Measurements from ENCODE around the gene FCMR.
"Not testable (repeated sequence)": the region's sequence is repeated elsewhere in the genome, so short reads cannot be mapped to it uniquely, and the experiment has no call there.

FCMR gene

DNA sequence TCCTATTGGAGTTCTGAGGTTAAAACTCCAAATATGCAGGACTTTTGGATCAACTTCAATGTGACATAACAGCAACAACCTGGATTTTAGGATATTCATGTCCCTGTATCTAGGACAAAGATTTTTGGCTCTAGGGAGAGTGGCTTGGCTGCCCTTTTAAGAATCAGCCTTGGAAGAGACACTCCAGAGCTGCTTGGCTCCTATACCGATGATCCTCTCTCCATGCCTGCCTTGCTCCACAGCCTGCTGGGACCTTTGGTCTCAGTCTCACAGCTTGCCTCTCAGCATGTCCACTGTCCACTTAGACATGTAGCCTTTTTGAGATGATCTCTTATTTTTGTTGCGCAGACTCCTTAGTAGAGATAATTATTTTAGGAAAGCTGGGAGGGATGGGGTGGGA is 4.5 kb upstream of the FCMR start:
- no peak for DNase-seq
- in situ Hi-C loops (cut with MboI; ENCODE audit: low pct_unique_long_range_greater_than_20kb, low sequenced_read_pairs): no loop called here

DNA sequence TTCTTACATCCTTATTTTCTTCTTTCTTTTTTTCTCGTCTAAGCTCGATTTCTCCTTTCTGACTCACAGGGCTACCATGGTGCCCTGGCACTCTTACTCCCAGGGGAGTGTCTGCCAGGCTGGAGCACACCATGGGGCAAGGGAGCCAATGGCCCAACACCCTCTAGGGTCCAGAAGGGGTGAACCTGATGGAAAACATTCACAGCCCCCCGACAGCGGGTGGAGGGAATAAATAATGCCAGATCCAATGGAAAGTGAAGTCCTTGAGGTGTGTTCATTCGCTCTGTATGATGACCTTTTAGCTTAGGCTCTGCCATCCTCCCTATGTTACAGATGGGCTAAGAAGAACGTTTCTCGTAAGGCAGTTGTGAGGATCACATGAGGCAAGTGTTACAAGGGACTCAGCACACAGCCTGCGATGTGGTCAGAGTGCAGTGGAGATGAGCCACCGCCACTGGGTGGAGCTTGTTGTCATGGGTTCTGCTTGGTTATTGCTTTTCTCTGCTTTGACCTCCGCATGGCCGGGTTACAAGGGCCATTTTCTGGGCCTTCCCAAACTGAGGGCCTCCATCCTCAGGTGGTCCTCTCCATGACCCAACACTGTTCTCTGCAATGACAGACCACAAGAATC is 3.5 kb upstream of the FCMR start:
- peak; percentile 53 for DNase-seq
- in situ Hi-C loops (cut with MboI; ENCODE audit: low pct_unique_long_range_greater_than_20kb, low sequenced_read_pairs): no loop called here

DNA sequence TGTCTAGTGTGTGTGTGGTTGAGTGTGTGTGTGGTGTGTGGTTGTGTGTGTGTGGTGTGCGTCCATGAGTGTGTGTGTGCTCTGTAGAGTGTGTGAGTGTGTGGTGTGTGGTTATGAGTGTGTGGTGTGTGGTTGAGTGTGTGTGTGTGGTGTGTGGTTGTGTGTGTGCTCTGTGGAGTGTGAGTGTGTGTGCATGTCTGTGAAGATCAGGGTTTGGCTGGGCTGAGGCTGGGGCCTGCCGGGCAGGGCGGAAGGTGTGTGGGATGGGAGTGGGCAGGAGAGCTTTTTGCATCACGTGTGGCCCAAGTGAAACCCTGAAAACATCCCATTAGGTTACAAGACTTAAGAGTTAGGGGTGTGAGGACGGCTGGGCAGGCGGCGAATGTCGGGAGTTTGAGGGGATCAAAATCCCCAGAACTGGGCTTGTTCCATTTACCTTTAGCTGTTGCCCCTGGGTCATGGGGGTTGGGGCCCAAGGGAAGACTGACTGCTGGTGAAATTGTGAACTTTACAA is 2.9 kb upstream of the FCMR start:
- DNase-seq: no peak
- in situ Hi-C loops (cut with MboI; ENCODE audit: low pct_unique_long_range_greater_than_20kb, low sequenced_read_pairs): loop anchor here (25.0 kb wide), 1 partner anchor 187 kb away; no protein-coding TSS in a partner anchor

DNA sequence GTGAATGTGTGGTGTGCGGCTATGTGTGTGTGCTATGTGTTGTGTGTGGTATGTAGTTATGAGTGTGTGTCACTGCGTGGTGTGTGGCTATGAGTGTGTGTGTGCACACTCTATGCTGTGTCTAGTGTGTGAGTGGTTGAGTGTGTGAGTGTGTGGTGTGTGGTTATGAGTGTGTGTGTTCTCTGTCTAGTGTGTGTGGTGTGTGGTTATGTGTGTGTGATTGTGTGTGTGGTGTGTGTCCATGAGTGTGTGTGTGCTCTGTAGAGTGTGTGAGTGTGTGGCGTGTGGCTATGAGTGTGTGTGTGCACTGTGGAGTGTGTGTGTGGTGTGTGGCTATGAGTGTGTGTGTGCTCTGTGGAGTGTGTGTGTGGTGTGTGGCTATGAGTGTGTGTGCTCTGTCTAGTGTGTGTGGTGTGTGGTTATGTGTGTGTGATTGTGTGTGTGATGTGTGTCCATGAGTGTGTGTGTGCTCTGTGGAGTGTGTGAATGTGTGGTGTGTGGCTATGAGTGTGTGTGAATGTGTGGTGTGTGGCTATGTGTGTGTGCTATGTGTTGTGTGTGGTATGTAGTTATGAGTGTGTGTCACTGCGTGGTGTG is 2.3 kb upstream of the FCMR start:
- in situ Hi-C loops (cut with MboI; ENCODE audit: low pct_unique_long_range_greater_than_20kb, low sequenced_read_pairs): loop anchor here (25.0 kb wide), 1 partner anchor 187 kb away; no protein-coding TSS in a partner anchor

GRCh38 chr1:206923009-206923960 is 1.5 kb upstream of the FCMR start:
- DNase-seq: peak; percentile 76
- in situ Hi-C loops (cut with MboI; ENCODE audit: low pct_unique_long_range_greater_than_20kb, low sequenced_read_pairs): loop anchor here (25.0 kb wide), 1 partner anchor 186 kb away; no protein-coding TSS in a partner anchor

More for the DNA sequence above, 2.3 kb upstream of the FCMR start:
- DNase-seq: not testable (repeated sequence)

GRCh38 chr1:206922524-206922923 is 783 bp upstream of the FCMR start:
- in situ Hi-C loops (cut with MboI; ENCODE audit: low pct_unique_long_range_greater_than_20kb, low sequenced_read_pairs): loop anchor here (25.0 kb wide), 1 partner anchor 185 kb away; no protein-coding TSS in a partner anchor
- DNase-seq: no peak

GRCh38 chr1:206918076-206918475 is 3.7 kb downstream of the FCMR start:
- DNase-seq: no peak
- in situ Hi-C loops (cut with MboI; ENCODE audit: low pct_unique_long_range_greater_than_20kb, low sequenced_read_pairs): loop anchor here (25.0 kb wide), 1 partner anchor 181 kb away; no protein-coding TSS in a partner anchor

- no peak for DNase-seq
- in situ Hi-C loops (cut with MboI; ENCODE audit: low pct_unique_long_range_greater_than_20kb, low sequenced_read_pairs): loop anchor here (25.0 kb wide), 1 partner anchor 179 kb away; no protein-coding TSS in a partner anchor
These were observed 5.6 kb downstream of the FCMR start for GRCh38 chr1:206916000-206916709.

GRCh38 chr1:206915030-206915735 is 6.6 kb downstream of the FCMR start:
- DNase-seq: no peak

DNA sequence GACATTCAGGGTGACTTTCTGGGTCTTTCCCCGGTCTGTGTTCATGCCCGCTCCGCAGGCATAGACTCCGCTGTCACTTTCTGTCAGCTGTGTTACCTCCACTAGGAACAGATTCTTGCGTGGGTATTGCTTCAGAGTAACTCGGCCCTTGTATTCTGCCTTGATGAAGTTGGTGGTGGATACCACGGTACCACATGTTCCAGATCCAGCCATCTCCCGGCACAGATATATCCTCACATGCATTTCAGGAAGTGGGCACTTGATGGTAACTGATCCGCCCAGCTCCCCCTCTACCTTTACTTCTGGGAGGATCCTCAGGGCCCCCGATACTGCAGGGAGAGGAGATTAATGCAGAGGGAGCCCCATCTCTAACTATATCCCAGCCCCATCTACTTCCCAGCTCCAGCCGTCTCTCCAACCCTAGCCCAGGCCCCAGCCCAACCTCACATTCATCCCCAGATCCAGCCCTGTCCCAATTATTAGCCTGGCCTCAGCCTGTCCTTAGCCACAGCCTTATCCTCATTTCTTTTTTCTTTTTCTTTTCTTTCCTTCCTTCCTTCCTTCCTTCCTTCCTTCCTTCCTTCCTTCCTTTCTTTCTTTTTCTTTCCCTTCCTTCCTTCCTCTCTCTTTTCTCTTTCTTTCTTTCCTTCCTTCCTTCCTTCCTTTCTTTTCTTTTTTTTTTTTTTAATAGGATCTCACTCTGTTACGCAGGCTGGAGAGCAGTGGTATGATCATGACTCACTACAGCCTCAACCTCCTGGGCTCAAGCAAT is 7.8 kb downstream of the FCMR start:
- in situ Hi-C loops (cut with MboI; ENCODE audit: low pct_unique_long_range_greater_than_20kb, low sequenced_read_pairs): loop anchor here (25.0 kb wide), 1 partner anchor 177 kb away; no protein-coding TSS in a partner anchor
- no peak for DNase-seq

More at GRCh38 chr1:206915030-206915735, 6.6 kb downstream of the FCMR start:
- in situ Hi-C loops (cut with MboI; ENCODE audit: low pct_unique_long_range_greater_than_20kb, low sequenced_read_pairs): loop anchor here (25.0 kb wide), 1 partner anchor 178 kb away; no protein-coding TSS in a partner anchor

DNA sequence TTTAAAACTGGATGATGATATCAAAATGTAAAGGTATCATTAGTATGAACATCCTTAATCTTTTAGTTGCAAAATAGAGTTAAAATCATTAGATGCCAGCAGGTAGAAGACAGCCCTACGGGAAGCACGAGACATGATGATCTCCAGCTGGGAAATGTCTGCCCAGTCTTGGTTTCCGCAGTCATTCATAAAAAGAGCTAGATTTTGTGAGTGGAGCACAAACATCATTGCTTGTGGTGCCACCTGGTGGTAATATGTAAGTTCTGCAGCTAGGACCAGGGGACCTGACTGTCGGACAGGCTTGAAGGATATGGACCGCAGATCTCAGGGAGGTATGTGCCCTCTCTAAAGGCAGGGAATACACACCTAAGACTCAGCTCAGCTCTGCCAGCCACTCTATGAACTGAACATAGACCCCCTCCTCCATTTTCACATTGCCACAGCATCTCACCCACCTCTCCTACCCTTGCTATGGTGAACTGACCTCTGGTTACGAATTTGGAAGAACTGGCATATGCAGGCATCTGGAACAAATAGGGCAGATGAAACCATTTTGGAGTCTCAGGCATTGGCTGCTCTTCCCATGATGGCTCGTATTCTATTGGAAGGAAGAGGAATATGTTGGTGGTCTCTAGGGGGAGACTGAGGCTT is 9.2 kb downstream of the FCMR start:
- DNase-seq: peak; percentile 78

DNA sequence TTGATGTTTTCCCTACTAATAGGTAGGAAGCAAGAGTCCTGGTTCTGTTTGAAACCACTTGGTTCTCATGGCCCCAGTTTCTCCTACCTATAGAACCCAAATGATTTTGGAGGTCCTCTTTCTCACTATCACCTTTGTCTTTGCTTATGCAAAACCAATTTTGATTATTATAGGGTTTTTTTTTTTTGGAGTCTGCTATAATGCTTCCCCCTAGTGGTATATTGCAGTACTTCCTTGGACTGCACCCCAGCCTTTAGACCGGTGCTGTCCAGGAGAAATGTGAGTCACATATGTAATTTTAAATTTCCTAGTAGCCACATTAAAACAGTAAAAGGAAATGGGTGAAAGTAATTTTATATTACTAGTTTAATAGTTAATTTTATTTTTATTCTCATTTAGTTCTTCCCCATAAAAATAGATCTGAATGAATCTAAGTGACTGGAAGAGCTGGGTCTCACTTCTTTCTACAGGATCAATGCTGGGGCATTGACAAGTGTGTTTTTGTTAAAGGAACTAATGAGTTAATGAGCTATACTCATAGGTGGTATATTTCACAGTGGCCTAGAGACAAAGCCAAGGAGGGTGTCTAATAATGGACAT is 10.6 kb downstream of the FCMR start:
- in situ Hi-C loops (cut with MboI; ENCODE audit: low pct_unique_long_range_greater_than_20kb, low sequenced_read_pairs): loop anchor here (25.0 kb wide), 1 partner anchor 174 kb away; no protein-coding TSS in a partner anchor

More for the DNA sequence above, 9.2 kb downstream of the FCMR start:
- in situ Hi-C loops (cut with MboI; ENCODE audit: low pct_unique_long_range_greater_than_20kb, low sequenced_read_pairs): loop anchor here (25.0 kb wide), 1 partner anchor 175 kb away; no protein-coding TSS in a partner anchor

GRCh38 chr1:206909883-206910318 is 11.8 kb downstream of the FCMR start:
- in situ Hi-C loops (cut with MboI; ENCODE audit: low pct_unique_long_range_greater_than_20kb, low sequenced_read_pairs): loop anchor here (25.0 kb wide), 1 partner anchor 173 kb away; no protein-coding TSS in a partner anchor
- no peak for DNase-seq

More for the DNA sequence above, 10.6 kb downstream of the FCMR start:
- DNase-seq: peak; percentile 80

- DNase-seq: no peak
- in situ Hi-C loops (cut with MboI; ENCODE audit: low pct_unique_long_range_greater_than_20kb, low sequenced_read_pairs): loop anchor here (25.0 kb wide), 1 partner anchor 172 kb away; no protein-coding TSS in a partner anchor
These were observed 12.4 kb downstream of the FCMR start for GRCh38 chr1:206909161-206909882.

DNA sequence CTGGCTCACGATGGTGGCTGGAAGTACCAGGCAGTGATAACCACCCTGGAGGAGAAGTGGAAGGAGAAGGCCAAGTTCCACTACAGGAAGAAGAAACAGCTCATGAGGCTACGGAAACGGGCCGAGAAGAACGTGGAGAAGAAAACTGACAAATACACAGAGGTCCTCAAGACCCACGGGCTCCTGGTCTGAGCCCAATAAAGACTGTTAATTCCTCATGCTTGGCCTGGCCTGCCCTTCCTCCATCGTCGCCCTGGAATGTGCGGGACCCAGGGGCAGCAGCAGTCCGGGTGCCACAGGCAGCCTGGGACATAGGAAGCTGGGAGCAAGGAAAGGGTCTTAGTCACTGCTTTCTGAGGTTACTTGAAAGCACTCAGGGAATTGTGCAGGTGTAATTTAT is 13.7 kb downstream of the FCMR start:
- no peak for DNase-seq

More for the DNA sequence above, 13.7 kb downstream of the FCMR start:
- in situ Hi-C loops (cut with MboI; ENCODE audit: low pct_unique_long_range_greater_than_20kb, low sequenced_read_pairs): loop anchor here (25.0 kb wide), 1 partner anchor 171 kb away; no protein-coding TSS in a partner anchor

All from KBM-7 (cell line).